Retinal pigment epithelial cell (primary cell): Measurements from ENCODE around the gene SGSM1.

Experiments
- DNase-seq: peaks from one replicate; pipeline ENCODE4 v3.0.0-alpha.2; 2010; ENCODE audit warnings: low read depth
- H3K4me3 ChIP-seq: 2 replicates; pipeline ENCODE4 v1.5.1; 2011; ENCODE audit warnings: mild to moderate bottlenecking, low read length, control low read depth, moderate library complexity
- TF ChIP-seq, protein P1 (sequence below): conservative IDR thresholded peaks from 2 replicates; pipeline ENCODE4 v1.5.1; 2011; ENCODE audit warnings: low read depth, low read length, control low read depth, inconsistent platforms

The SGSM1 gene

DNA sequence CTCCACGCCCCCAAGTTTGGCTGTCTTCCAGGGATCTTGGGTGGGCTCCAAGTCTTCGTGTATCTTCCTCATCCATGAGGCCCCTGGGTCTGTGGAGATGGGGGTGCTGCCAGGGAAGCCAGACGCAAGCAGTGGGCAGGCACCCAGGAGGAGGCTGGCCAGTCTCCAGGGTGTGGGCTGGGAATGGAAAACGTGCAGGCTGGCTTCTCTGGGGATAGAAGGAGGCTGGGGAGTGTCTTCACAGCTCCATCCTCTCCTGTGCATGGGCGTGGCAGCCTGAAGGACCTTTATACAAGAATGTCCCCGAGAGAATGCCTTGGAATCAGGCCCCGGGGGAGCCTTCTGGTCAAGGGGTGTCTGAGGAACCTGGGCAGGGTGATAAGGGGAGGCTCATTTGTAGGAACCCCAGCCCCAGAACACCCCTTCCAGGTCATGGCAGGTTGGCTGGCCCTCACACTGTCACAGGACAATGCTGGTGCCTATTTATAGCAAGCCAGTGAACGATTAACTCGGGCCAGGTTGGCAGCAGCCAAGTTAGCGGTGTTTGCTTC lies 14.0 kb downstream of the SGSM1 start:
- TF ChIP-seq, protein P1, sequence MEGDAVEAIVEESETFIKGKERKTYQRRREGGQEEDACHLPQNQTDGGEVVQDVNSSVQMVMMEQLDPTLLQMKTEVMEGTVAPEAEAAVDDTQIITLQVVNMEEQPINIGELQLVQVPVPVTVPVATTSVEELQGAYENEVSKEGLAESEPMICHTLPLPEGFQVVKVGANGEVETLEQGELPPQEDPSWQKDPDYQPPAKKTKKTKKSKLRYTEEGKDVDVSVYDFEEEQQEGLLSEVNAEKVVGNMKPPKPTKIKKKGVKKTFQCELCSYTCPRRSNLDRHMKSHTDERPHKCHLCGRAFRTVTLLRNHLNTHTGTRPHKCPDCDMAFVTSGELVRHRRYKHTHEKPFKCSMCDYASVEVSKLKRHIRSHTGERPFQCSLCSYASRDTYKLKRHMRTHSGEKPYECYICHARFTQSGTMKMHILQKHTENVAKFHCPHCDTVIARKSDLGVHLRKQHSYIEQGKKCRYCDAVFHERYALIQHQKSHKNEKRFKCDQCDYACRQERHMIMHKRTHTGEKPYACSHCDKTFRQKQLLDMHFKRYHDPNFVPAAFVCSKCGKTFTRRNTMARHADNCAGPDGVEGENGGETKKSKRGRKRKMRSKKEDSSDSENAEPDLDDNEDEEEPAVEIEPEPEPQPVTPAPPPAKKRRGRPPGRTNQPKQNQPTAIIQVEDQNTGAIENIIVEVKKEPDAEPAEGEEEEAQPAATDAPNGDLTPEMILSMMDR, result no peak
- no peak for DNase-seq
- H3K4me3 ChIP-seq, result no peak overlapping the region

DNA sequence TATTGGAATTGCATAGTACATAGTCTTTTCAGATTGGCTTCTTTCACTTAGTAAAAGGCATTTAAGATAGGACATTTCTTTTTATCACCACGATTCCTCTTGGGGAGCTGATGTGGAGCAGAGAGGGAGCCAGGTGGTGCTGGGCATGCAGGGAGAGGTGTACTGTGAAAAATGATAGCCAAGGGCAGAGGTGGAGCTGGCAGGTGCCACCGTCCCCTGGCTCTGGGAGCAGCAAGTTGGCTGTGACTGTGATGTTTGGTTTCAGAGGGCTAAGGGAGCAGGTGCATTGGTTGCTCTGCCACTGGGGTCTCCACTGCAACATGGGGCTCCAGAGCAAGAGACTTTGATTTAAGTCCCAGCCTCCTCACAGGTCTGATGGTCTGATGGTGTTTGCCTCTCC lies 16.5 kb downstream of the SGSM1 start:
- TF ChIP-seq, protein P1, result no peak
- H3K4me3 ChIP-seq, result no peak overlapping the region
- no peak for DNase-seq

DNA sequence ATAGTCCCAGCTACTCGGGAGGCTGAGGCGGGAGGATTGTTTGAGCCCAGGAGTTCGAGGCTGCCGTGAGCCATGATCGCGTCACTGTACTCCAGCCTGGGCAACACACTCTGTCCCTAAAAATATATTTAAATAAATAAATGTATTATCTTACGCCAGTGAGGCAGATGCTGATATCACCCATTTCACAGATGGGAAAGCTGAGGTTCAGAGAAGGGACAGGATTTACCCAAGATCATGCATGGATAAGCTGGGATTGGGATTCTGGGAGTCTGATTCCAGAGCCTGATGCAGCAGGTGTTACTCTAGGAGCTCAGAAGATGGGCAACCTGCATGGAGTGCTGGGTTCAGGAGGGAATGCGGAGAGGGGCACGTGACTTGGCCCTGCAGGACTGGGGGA lies 17.8 kb downstream of the SGSM1 start:
- no peak overlapping the region for H3K4me3 ChIP-seq
- TF ChIP-seq, protein P1, result no peak
- DNase-seq, result no peak

DNA sequence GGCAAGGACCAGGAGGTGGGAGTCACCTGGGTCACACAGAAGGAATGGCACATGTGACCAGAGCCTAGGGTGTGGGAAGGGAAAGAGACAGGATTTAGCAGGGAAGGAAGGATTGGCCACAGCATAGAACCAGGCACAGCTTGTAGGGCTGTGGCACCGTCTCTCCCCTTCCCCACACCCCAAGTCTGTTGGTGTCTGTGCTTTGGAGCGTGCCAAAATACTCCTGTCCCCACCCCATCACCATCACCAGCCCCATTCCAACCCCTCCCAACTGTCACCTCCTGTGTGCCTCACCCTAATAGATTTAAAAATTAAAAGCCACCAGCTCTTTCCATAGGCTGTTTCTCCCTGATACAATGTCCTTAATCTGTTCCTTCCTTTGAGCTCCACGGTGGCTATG lies 18.2 kb downstream of the SGSM1 start:
- no peak for DNase-seq
- TF ChIP-seq, protein P1, result no peak
- H3K4me3 ChIP-seq, result no peak overlapping the region

DNA sequence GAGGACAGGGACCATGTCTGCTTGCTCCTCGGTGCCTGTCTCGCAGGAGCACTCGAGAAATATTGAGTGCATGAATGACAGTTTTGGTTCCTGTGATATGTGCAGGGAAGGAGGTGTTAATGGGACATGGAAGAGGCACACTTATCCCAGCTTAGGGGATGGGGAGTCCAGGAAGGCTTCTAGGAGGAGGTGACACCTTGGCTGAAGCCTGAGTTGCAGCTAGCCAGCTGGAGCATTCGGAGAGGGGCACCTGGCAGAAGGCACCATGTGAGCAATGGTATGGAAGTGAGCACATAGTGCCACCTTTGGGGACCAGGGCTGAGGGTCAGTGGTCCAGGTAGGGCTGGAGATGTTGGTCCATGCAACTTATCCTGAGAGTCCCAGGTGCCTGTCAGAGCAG lies 18.9 kb downstream of the SGSM1 start:
- DNase-seq, result no peak
- H3K4me3 ChIP-seq, result no peak overlapping the region
- TF ChIP-seq, protein P1, result no peak

DNA sequence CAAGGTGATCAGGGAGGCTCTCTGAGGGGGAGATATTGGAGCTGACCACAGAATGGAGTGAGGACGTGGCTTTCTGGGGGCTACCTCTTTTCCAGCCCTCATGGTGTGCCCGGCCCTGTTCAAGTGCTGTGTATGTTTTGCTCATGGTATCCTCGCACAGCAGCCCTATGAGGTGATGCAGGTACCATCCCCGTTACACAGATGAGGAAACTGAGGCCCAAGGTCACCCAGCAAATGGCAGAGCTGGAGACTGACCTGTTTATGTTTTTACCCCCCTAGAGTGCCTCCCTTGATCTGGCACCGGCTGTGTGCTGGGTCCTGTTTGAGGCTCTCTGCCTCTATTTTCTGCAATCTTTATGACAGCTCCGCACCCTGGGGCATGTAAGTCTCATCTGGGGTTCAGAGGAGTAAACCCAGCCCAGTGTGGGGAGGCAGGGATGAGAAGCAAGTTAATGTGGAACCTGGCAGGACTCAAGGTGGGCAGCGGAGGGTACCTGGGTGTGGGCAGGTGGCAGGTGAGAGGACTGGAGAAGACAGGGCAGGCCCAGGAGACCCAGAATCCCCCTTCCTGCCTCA lies 20.8 kb downstream of the SGSM1 start:
- DNase-seq, result no peak
- TF ChIP-seq, protein P1, result no peak
- H3K4me3 ChIP-seq, result no peak overlapping the region

DNA sequence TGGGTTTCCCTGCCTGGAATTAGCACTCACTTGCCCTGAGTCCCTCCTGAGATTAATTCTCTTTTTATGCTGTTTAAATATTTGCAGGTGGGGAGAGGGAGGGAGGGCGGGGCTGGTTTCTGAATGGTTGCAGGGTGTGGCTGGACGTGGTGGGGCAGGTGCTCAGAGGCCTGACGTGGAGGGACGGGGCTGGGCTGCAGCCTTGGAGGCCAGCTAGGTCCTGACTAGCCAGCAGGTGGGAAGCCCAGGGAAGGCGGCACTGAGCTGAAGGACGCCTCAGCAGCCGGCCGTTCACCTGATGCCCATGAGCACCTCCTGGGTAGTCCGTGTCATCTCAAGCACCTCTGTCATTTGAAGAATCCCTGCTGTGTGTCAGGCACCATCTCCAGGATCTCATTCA lies 21.3 kb downstream of the SGSM1 start:
- no peak overlapping the region for H3K4me3 ChIP-seq
- TF ChIP-seq, protein P1, result no peak
- DNase-seq, result no peak
